ENCODE data around the gene SPON2. TPM values are rescaled to one million over a fixed set of nuclear protein-coding genes. Genes with fewer than 3 reads are reported as not detected.

The SPON2 gene
- 0.38 to 0.91 TPM (median 0.43 TPM) in 5 replicates for total RNA-seq (2022; extraction: Qiagen RNA extraction)

DNA sequence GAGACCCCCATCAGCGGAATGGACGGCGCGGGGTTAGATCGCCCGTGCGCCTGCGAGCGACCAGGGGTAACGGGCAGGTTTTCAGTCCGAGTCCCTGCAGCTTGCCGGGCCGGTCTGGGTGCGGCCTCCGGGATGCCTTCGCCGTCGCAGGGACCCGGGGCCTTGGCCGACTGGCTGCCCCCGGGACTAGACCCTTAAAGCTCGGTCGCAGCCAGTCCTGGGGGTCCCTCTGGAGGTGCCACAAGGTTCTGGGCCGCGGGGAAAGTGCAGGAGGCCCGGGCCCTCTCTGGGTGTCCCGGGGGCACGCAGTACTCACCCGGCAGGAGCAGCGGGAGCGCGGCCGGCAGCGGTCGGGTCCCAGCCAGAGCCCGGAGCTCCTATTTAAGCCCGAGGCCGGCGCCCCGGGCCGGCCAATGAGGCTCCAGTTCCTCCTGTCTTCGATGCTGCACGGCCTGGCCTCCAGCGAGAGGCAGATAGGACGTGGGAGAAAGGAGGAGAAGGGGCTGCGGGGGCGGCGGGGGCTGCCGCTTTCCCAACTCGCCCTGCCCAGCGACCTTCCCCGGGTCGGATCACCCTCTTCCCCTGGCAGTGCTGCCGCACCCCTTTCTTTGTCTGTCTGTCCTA, at the start of gene SPON2:
SPON2 (minus strand) TSS at position 356 of the 624 bp plus-strand sequence.

Other genes with a start within 250 kb of the SPON2 start
- 36.4 to 50.5 TPM (median 46.9 TPM) in 5 replicates for gene GAK, start 240.3 kb downstream of the SPON2 start, total RNA-seq (2022; extraction: Qiagen RNA extraction)
- 8.9 to 12.1 TPM (median 10.4 TPM) in 5 replicates for gene TMEM175, start 240.1 kb downstream of the SPON2 start, total RNA-seq (2022; extraction: Qiagen RNA extraction)
- 4.8 to 9.1 TPM (median 7.5 TPM) in 5 replicates for gene DGKQ, start 199.0 kb downstream of the SPON2 start, total RNA-seq (2022; extraction: Qiagen RNA extraction)
- 4.9 to 12.9 TPM (median 11.8 TPM) in 5 replicates for gene IDUA, start 185.5 kb downstream of the SPON2 start, total RNA-seq (2022; extraction: Qiagen RNA extraction)
- gene SLC26A1, start 179.2 kb downstream of the SPON2 start, total RNA-seq (2022; extraction: Qiagen RNA extraction) = 0.20 to 0.74 TPM (median 0.26 TPM) in 5 replicates
- 14.3 to 21.6 TPM (median 20.1 TPM) in 5 replicates for gene FGFRL1, start 161.0 kb downstream of the SPON2 start, total RNA-seq (2022; extraction: Qiagen RNA extraction)
- 2.0 to 2.8 TPM (median 2.6 TPM) in 5 replicates for gene RNF212, start 59.0 kb downstream of the SPON2 start, total RNA-seq (2022; extraction: Qiagen RNA extraction)
- 77.6 to 84.1 TPM (median 81.2 TPM) in 5 replicates for gene CTBP1, start 76.5 kb upstream of the SPON2 start, total RNA-seq (2022; extraction: Qiagen RNA extraction)
- 58.8 to 63.0 TPM (median 62.1 TPM) in 5 replicates for gene MAEA, start 117.3 kb upstream of the SPON2 start, total RNA-seq (2022; extraction: Qiagen RNA extraction)
- 3.6 to 5.0 TPM (median 4.5 TPM) in 5 replicates for gene UVSSA, start 174.6 kb upstream of the SPON2 start, total RNA-seq (2022; extraction: Qiagen RNA extraction)
- gene NKX1-1, start 233.9 kb upstream of the SPON2 start, total RNA-seq (2022; extraction: Qiagen RNA extraction) = 0.06 TPM in 1 of 5 replicates, not detected in the others

All from A549 treated with AZD2906 at 1 μM for 4 hours (cell line).